GM10266 (cell line): ENCODE results near the gene DKC1.

Experiments used
- DNase-seq: peaks from one replicate; pipeline ENCODE4 v3.0.0; 2012; ENCODE audit errors: extremely low spot score
- TF ChIP-seq, protein P1 (sequence below): IDR thresholded peaks from 2 replicates; pipeline ENCODE4 v1.5.1; 2012; ENCODE audit warnings: mild to moderate bottlenecking, low read depth; ENCODE audit not compliant: control insufficient read depth, insufficient read depth; ENCODE audit errors: missing control alignments

DKC1 gene

DNA sequence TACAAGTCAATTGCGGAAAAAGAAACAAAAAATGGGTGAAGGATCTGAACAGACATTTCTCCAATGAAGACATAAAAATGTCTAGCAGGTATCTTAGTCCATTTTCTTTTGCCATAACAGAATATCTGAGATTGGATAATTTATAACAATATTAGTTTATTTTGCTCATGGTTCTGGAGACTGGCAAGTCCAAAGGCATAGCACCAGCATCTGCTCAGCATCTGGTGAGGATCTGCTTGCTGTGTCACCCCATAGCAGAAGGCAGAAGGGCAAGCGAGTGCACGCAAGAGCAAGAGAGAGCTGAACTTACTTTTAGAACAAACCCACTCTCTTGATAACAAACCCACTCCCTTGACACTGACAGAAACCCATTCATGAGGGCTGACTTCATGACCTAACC is 41.5 kb upstream of the DKC1 start:
- no peak for DNase-seq
- TF ChIP-seq, protein P1, sequence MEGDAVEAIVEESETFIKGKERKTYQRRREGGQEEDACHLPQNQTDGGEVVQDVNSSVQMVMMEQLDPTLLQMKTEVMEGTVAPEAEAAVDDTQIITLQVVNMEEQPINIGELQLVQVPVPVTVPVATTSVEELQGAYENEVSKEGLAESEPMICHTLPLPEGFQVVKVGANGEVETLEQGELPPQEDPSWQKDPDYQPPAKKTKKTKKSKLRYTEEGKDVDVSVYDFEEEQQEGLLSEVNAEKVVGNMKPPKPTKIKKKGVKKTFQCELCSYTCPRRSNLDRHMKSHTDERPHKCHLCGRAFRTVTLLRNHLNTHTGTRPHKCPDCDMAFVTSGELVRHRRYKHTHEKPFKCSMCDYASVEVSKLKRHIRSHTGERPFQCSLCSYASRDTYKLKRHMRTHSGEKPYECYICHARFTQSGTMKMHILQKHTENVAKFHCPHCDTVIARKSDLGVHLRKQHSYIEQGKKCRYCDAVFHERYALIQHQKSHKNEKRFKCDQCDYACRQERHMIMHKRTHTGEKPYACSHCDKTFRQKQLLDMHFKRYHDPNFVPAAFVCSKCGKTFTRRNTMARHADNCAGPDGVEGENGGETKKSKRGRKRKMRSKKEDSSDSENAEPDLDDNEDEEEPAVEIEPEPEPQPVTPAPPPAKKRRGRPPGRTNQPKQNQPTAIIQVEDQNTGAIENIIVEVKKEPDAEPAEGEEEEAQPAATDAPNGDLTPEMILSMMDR = no peak

DNA sequence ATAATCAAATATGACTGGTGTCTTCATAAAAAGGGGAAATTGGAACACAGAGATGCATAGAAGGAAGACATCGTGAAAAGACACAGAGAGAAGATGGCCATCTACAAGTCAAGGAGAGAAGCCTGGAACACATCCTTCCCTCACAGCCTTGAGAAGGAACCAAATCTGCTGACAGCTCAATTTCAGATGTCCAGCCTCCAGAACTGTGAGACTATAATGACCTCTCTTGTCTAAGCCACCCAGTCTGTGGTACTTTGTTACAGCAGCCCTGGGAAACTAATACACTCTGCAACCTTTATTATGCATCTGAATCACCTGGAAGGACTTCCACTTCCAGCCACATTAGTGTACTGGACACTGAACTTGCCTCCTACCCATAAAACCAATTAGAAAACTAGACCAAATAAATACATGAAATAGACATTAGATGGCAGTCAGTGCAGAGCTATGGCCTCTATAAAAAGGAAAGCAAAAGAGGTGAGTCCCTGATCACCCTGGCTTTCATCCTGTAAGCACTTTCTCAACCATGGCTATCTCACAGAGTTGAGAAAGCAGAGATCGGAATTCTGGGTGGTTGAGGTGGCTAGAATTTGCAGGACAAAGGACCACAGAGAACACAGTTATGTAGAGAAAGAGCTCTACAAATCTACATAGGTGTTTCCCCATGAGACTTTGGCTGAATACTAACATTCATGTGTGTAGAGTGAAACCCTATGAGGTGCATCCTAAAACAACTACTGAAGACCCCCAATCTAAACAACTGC is 37.5 kb upstream of the DKC1 start:
- TF ChIP-seq, protein P1 = no peak
- no peak for DNase-seq

DNA sequence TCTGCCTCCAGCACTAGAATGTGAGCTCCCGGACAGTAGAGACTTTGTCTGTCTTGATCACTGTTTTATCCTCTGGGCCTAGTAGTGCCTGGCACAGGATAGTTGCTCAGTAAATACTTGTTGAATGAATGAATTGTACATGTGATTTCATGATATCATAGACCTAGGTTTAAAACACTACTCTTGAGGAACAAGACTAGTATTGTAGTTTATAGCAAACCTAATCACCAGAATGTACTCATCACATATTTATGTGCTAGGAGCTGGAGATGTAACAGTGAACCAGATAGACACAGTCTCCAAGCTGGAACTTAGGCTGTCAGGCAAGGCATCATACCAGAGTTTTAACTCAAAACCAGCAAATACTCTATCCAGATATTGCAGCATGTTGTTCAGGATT is 35.2 kb upstream of the DKC1 start:
- TF ChIP-seq, protein P1 = no peak
- no peak for DNase-seq

DNA sequence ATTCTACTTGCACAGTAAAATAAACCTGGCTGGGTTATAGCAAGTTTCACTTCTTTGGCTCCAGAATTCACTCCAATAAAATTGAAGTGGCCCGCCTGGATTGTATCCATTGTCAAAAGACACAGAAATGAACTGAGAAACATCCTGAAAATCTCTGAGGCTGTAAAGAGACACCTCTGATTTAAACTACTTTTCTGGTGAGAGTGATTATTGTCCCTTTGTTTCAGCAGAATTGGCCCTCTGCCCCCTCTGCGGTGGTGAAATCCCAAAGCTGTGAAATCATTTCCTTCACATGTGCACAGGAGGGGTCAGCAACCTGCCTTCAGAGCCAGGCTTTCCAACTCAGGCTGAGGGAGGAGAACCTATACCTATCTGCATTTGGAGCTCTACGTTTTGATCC is 34.8 kb upstream of the DKC1 start:
- TF ChIP-seq, protein P1 = no peak
- DNase-seq = no peak

DNA sequence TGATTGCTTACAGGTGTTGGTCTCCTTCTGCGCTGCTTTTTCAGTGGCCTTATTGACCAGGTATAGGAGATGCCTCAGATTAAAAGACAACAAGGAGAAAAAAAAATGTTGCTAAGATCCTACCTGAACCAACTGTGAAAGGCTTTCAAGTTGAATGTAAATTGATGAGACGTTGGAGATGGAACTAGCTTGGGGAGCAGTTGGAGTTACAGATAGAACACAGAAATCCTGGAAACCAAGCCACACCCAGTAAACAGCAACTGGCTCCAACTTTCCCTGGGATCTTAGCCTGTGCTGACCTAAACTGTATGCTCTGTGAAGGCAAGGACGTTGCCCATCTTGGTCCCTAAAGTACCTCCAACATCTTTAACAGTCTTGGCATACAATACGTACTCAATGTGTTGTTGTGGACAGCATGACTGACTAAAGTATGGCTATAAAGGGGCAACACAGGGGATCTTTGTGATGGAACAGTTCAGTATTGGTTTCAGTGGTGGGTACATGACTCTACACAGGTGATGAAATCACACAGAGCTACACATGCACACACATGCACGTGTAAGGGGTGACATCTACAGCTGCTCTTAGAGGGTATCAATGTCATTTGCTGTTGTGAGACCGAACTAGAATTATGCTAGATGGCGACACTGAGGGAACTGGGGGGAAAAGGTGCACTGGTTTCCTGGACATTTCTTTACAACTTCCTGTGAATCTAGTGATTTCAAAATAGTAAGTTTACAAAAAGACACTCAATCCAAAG is 34.1 kb upstream of the DKC1 start:
- TF ChIP-seq, protein P1 = no peak
- no peak for DNase-seq

DNA sequence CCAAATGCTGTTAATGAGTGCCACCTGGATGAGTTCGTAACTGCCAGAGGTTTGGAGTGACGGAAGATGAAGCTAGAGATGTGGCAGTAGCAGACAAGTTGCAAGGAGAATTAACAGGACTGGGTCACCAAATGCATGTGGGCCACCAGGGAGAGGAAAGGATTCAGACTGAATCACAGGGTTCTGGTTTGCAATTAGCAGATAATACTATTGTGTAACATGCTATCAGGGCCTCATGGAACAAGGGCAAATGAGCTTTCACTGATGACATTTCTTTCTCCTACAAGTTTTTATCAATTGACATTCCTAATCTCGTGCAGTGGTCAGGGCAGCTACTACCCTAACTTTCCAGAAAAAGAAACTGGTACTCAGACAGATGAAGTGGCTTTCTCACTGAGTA is 33.2 kb upstream of the DKC1 start:
- DNase-seq = no peak
- TF ChIP-seq, protein P1 = no peak
